ENCODE results near the gene EEF1AKMT3. TPM values are rescaled to one million over a fixed set of nuclear protein-coding genes. Genes with fewer than 3 reads are reported as not detected.

Gene EEF1AKMT3
- polyA plus RNA-seq, 1 donor (not counting 4 experiments of a cell fraction or from before 2014, with no cell fraction given): 7.7 TPM

DNA sequence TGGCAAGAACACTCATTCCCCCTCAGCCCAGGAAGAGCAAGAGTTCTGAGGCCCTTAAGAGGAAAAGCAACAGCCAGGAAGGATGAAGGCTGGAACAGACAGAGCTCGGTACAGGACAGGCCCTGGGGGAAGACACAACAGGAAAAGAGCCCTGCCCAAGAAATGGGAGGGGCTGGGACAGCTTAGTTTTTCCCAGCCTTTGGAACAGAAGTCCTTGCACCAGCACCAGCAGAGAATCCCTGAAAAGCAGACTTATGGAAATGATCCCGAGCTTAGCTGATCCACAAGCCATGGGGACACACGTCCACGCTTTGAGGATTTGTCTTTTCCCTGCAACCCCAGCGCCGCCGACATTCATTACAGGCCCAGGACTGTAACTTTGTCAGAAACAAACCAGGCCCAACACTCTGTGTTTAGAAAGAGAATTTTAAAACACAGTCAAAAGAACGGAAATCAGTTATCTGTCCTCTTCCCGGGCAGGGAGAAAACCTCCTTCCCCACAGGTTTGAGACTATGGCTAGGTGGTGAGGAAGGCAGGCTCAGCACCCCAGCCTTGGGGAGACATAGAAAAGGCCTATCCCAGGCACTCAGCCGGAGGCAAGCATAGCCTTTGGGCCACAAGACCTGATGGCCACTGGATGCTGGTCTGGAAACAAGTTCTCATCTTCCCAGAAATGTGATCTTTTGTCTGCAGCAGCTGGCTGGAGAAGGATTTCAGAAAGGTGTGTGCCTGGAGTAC is 50.1 kb downstream of the EEF1AKMT3 start:
- Histone ChIP-seq H3K9me1 (ENCODE audit: control insufficient read depth, extremely low read depth, insufficient read depth, low read length) (no peaks in the 10 kb centered on the region), H3K27me3 (ENCODE audit: control insufficient read depth, extremely low read depth, insufficient read depth, low read length) (no peaks in the 10 kb centered on the region), H3K9me3 (ENCODE audit: control insufficient read depth, low read depth, low read length) (no peaks in the 10 kb centered on the region), H3K27ac (ENCODE audit: control insufficient read depth, insufficient read depth, low read length) (no peak overlapping the region), H3K9ac (ENCODE audit: control insufficient read depth, extremely low read depth, insufficient read depth, low read length) (no peak overlapping the region), H3K4me2 (ENCODE audit: control insufficient read depth, extremely low read depth, insufficient read depth, low read depth, low read length) (no peak overlapping the region), H2AFZ (ENCODE audit: control insufficient read depth, low read length) (no peak overlapping the region), H3K4me1 (ENCODE audit: control insufficient read depth, extremely low read depth, insufficient read depth, low read length) (no peaks in the 10 kb centered on the region), H3K79me2 (ENCODE audit: control insufficient read depth, insufficient read depth, low read length) (peaks cover 4% of the 10 kb centered on the region), H4K20me1 (ENCODE audit: control insufficient read depth, extremely low read depth, insufficient read depth, low read length) (peaks cover 4% of the 10 kb centered on the region), H3K36me3 (ENCODE audit: control insufficient read depth in 2 of 2, extremely low read depth in 1 of 2, insufficient read depth in 2 of 2, low read length in 2 of 2) (peaks cover 49 to 51% of the 10 kb centered on the region in 2 experiments), H3K4me3 (ENCODE audit: control insufficient read depth in 2 of 3, extremely low read depth in 1 of 3, insufficient read depth in 2 of 3, low read depth in 1 of 3, low read length in 3 of 3) (no peak overlapping the region)
- no peak for TF ChIP-seq EZH2 (IDR thresholded peaks at IDR 0.05; ENCODE audit: low read length)
- TF ChIP-seq, protein P1, sequence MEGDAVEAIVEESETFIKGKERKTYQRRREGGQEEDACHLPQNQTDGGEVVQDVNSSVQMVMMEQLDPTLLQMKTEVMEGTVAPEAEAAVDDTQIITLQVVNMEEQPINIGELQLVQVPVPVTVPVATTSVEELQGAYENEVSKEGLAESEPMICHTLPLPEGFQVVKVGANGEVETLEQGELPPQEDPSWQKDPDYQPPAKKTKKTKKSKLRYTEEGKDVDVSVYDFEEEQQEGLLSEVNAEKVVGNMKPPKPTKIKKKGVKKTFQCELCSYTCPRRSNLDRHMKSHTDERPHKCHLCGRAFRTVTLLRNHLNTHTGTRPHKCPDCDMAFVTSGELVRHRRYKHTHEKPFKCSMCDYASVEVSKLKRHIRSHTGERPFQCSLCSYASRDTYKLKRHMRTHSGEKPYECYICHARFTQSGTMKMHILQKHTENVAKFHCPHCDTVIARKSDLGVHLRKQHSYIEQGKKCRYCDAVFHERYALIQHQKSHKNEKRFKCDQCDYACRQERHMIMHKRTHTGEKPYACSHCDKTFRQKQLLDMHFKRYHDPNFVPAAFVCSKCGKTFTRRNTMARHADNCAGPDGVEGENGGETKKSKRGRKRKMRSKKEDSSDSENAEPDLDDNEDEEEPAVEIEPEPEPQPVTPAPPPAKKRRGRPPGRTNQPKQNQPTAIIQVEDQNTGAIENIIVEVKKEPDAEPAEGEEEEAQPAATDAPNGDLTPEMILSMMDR (optimal IDR thresholded peaks at IDR 0.05 in 1 of 3, IDR thresholded peaks at IDR 0.05 in 1 of 3, conservative IDR thresholded peaks at IDR 0.05 in 1 of 3; ENCODE audit: extremely low read depth in 1 of 3, insufficient read depth in 2 of 3, low read length in 3 of 3): no peak
- no peak for DNase-seq (ENCODE audit: low read depth, low spot score)
- dilution Hi-C loops (cut with MboI; ENCODE audit: extremely low pct_ligation_motif_present, low sequenced_read_pairs): no loop called here
- FAIRE-seq: no peak

DNA sequence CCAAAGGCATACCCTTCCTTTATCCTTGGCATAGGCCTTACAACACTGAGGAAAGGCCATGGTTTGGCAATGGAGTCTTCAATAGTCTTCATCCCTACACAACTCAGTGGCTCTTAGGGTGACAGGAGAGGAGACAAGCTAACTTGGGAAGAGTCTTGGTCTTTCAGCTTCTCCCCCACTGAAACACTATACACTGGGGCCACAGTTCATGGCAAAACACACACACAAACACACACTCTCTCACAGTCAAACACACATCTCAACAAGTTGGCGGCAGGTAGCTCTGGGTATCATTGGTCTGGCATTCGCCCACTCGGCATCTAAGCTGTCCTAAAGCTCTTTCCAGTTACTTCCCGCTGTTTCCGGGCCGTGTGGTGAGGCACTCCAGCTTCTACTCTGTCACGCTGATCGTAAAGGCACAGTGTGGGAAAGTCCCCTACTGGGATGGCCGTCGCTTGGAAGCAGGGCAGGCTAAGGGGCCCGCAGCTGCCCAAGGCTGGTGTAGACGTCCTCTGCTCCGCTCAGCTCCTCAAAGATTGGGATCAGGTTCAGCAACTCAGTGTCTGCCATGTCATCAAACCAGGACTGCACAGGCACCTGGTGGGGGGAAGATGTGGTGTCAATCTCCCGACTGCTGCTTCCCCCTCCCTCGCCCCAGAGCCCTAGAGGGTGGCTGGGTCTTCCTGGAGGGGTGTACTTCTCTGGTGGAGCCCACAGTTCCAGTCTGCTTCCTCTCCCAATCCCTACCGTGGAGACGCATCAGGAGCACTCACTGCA is 50.9 kb downstream of the EEF1AKMT3 start:
- no peak overlapping the region for H3K9ac ChIP-seq (ENCODE audit: control insufficient read depth, extremely low read depth, insufficient read depth, low read length)
- H3K4me1 ChIP-seq (ENCODE audit: control insufficient read depth, extremely low read depth, insufficient read depth, low read length): no peaks in the 10 kb centered on the region
- peaks cover 51 to 55% of the 10 kb centered on the region in 2 experiments for H3K36me3 ChIP-seq (ENCODE audit: control insufficient read depth in 2 of 2, extremely low read depth in 1 of 2, insufficient read depth in 2 of 2, low read length in 2 of 2)
- H3K4me2 ChIP-seq (ENCODE audit: control insufficient read depth, extremely low read depth, insufficient read depth, low read depth, low read length): no peak overlapping the region
- no peaks in the 10 kb centered on the region for H3K27me3 ChIP-seq (ENCODE audit: control insufficient read depth, extremely low read depth, insufficient read depth, low read length)
- dilution Hi-C loops (cut with MboI; ENCODE audit: extremely low pct_ligation_motif_present, low sequenced_read_pairs): no loop called here
- no peak overlapping the region for H3K27ac ChIP-seq (ENCODE audit: control insufficient read depth, insufficient read depth, low read length)
- FAIRE-seq (peak; percentile 46), DNase-seq (ENCODE audit: low read depth, low spot score) (no peak)
- H2AFZ ChIP-seq (ENCODE audit: control insufficient read depth, low read length): no peak overlapping the region
- peaks cover 4% of the 10 kb centered on the region for H3K79me2 ChIP-seq (ENCODE audit: control insufficient read depth, insufficient read depth, low read length)
- no peaks in the 10 kb centered on the region for H3K9me1 ChIP-seq (ENCODE audit: control insufficient read depth, extremely low read depth, insufficient read depth, low read length)
- TF ChIP-seq, protein P1 (optimal IDR thresholded peaks at IDR 0.05 in 1 of 3, IDR thresholded peaks at IDR 0.05 in 1 of 3, conservative IDR thresholded peaks at IDR 0.05 in 1 of 3; ENCODE audit: extremely low read depth in 1 of 3, insufficient read depth in 2 of 3, low read length in 3 of 3): no peak
- TF ChIP-seq EZH2 (IDR thresholded peaks at IDR 0.05; ENCODE audit: low read length): no peak
- peaks cover 4% of the 10 kb centered on the region for H4K20me1 ChIP-seq (ENCODE audit: control insufficient read depth, extremely low read depth, insufficient read depth, low read length)
- H3K4me3 ChIP-seq (ENCODE audit: control insufficient read depth in 2 of 3, extremely low read depth in 1 of 3, insufficient read depth in 2 of 3, low read depth in 1 of 3, low read length in 3 of 3): no peak overlapping the region
- H3K9me3 ChIP-seq (ENCODE audit: control insufficient read depth, low read depth, low read length): no peaks in the 10 kb centered on the region
